Measurements from ENCODE around the gene SRGAP1. TPM values are rescaled to one million over a fixed set of nuclear protein-coding genes. Genes with fewer than 3 reads are reported as not detected.

Gene SRGAP1
- total RNA-seq, 4 donors from 2014 or later = 7.6 to 17.5 (median 14.6) TPM

DNA sequence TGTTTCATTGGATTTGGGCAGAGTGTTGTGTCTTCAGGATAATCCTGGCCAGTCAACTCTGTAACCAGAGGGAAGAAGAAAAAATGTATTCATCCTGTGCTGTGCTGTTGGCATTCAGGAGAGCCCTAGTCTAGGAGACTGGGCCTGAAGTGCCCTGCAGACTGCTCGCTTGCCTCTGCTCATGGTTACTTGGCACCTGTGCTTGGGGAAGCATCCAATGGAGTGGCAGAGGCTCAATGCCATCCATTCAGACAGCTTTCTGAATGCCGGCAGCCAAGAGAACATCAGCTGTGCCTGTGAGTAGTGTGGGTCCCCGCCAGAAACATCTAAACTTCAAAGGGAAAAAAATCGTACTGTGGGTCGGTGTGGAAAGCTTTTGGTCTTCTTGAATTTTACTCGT is 124.2 kb downstream of the SRGAP1 start:
- DNase-seq (ENCODE audit: extremely low spot score) = no peak
- Histone ChIP-seq H3K36me3 (no peaks in the 10 kb centered on the region), H3K27me3 (no peaks in the 10 kb centered on the region), H3K4me3 (no peak overlapping the region), H3K9me3 (no peaks in the 10 kb centered on the region), H3K27ac (replicated peaks in 1 of 4) (no peak overlapping the region), H3K4me1 (peaks cover 0 to 21% (median 11%) of the 10 kb centered on the region in 4 donors)
- intact Hi-C loops (cut with DNase I) = no loop called here
- TF ChIP-seq POLR2A (IDR thresholded peaks at IDR 0.05; ENCODE audit: low read depth) (no peak), POLR2AphosphoS5 (IDR thresholded peaks at IDR 0.05) (no peak), EP300 (IDR thresholded peaks at IDR 0.05) (no peak)
- TF ChIP-seq, protein P1, sequence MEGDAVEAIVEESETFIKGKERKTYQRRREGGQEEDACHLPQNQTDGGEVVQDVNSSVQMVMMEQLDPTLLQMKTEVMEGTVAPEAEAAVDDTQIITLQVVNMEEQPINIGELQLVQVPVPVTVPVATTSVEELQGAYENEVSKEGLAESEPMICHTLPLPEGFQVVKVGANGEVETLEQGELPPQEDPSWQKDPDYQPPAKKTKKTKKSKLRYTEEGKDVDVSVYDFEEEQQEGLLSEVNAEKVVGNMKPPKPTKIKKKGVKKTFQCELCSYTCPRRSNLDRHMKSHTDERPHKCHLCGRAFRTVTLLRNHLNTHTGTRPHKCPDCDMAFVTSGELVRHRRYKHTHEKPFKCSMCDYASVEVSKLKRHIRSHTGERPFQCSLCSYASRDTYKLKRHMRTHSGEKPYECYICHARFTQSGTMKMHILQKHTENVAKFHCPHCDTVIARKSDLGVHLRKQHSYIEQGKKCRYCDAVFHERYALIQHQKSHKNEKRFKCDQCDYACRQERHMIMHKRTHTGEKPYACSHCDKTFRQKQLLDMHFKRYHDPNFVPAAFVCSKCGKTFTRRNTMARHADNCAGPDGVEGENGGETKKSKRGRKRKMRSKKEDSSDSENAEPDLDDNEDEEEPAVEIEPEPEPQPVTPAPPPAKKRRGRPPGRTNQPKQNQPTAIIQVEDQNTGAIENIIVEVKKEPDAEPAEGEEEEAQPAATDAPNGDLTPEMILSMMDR (IDR thresholded peaks at IDR 0.05) = no peak
- WGBS = 86% methylated on average over 6 of the region's 6 CpGs

DNA sequence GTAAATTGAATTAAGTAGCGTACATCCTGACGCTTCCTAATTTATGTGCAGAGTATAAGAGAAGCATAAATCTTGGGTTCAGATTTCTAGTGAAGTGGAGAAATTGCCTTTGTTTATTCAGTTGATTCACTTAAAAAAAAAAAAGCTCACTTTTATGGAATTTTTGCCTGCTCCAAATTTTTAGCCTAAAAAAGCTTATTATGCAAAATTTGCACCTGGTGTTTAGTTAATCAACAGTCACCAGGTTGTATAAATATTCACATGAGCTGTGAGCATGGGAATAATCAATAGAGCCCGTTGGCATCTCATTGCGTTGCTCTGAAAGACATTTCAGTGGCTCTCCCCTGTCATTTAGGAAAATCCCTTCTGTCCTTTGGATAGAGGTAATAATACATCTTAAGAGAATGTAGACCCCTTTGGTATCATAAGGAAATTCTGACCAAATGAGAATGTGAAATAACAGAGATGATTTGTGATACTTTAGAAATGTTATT is 132.4 kb downstream of the SRGAP1 start:
- Histone ChIP-seq H3K36me3 (no peaks in the 10 kb centered on the region), H3K4me3 (no peak overlapping the region), H3K27ac (replicated peaks in 1 of 4) (no peak overlapping the region), H3K4me1 (peaks cover 4 to 8% (median 6%) of the 10 kb centered on the region in 4 donors), H3K9me3 (no peaks in the 10 kb centered on the region), H3K27me3 (no peaks in the 10 kb centered on the region)
- WGBS = 94% methylated on average over 4 of the region's 4 CpGs
- DNase-seq (ENCODE audit: extremely low spot score) = no peak
- intact Hi-C loops (cut with DNase I) = no loop called here
- TF ChIP-seq POLR2A (IDR thresholded peaks at IDR 0.05; ENCODE audit: low read depth) (no peak), POLR2AphosphoS5 (IDR thresholded peaks at IDR 0.05) (no peak), EP300 (IDR thresholded peaks at IDR 0.05) (no peak)
- TF ChIP-seq, protein P1 (IDR thresholded peaks at IDR 0.05) = no peak

DNA sequence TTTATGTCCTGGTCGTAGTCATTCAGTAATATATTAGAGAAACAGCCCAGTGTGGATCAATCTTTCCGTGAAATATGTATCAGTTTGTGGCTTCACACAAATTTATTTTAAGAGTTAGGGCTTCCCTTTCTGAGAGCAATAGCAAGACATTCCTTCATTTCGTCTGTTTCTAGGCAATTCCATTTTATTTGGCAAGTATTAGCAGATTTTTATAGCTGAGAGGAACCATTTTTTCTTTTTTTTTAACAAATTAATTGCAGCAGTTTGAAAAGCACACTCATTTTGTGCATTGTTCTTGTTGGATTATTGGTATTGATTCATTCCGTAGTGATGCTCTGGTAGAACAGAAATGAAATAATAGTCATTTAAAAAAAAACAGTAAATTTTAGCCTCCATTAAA is 132.9 kb downstream of the SRGAP1 start:
- Histone ChIP-seq H3K27me3 (no peaks in the 10 kb centered on the region), H3K27ac (replicated peaks in 1 of 4) (no peak overlapping the region), H3K36me3 (no peaks in the 10 kb centered on the region), H3K9me3 (no peaks in the 10 kb centered on the region), H3K4me3 (no peak overlapping the region), H3K4me1 (peaks cover 4 to 13% (median 11%) of the 10 kb centered on the region in 4 donors)
- no peak for DNase-seq (ENCODE audit: extremely low spot score)
- 77% methylated on average over 4 of the region's 4 CpGs for WGBS
- intact Hi-C loops (cut with DNase I) = no loop called here
- TF ChIP-seq, protein P1 (IDR thresholded peaks at IDR 0.05) = no peak

DNA sequence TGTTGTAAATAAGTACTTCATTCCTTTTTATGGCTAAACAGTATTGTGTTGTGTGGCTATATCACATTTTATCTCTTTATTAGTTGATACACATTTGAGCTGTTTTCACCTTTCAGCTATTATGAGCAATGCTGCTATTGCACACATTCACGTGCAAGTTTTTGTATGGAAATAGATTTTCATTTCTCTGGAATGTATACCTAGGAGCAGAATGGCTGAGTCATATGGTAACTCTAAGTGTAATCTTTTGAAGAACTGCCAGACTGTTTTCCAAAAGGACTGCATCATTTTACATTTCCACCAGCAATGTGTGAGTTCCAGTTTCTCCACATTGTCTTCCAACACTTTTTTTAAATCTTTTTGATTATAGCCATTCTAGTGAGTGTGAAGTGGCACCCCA is 134.0 kb downstream of the SRGAP1 start:
- H3K27me3 ChIP-seq = no peaks in the 10 kb centered on the region
- no peaks in the 10 kb centered on the region for H3K9me3 ChIP-seq
- peaks cover 4 to 24% (median 22%) of the 10 kb centered on the region in 4 donors for H3K4me1 ChIP-seq
- TF ChIP-seq POLR2AphosphoS5 (IDR thresholded peaks at IDR 0.05) = no peak
- TF ChIP-seq, protein P1 (IDR thresholded peaks at IDR 0.05) = no peak
- TF ChIP-seq POLR2A (IDR thresholded peaks at IDR 0.05; ENCODE audit: low read depth) = no peak
- no peak for TF ChIP-seq EP300 (IDR thresholded peaks at IDR 0.05)
- H3K36me3 ChIP-seq = no peaks in the 10 kb centered on the region
- intact Hi-C loops (cut with DNase I) = no loop called here
- no peak overlapping the region for H3K27ac ChIP-seq (replicated peaks in 1 of 4)
- H3K4me3 ChIP-seq = no peak overlapping the region
- WGBS = 48% methylated on average over 1 of the region's 1 CpG
- no peak for DNase-seq (ENCODE audit: extremely low spot score)

DNA sequence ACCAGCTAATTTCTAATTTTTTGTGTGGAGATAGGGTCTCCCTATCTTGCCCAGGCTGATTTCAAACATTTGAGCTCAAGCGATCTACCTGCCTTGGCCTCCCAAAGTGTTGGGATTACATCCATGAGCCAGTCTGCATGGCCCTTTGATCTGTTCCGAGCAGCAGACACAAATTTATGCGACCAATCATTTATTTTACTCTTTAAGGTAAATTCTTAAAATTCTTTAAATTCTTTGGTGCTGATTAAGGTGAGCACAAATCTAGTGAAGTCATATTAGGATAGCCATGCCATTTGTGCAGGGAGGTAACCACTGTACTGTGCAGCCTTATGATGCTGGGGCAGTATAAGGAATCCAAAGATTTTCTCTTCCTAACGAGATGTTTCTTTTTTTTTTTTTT is 135.7 kb downstream of the SRGAP1 start:
- no peak overlapping the region for H3K27ac ChIP-seq (replicated peaks in 1 of 4)
- H3K36me3 ChIP-seq = peaks cover 0 to 2% (median 0%) of the 10 kb centered on the region in 4 donors
- WGBS = 92% methylated on average over 4 of the region's 4 CpGs
- TF ChIP-seq EP300 (IDR thresholded peaks at IDR 0.05) (no peak), POLR2A (IDR thresholded peaks at IDR 0.05; ENCODE audit: low read depth) (no peak)
- TF ChIP-seq, protein P1 (IDR thresholded peaks at IDR 0.05) = no peak
- DNase-seq (ENCODE audit: extremely low spot score) = no peak
- no peaks in the 10 kb centered on the region for H3K27me3 ChIP-seq
- intact Hi-C loops (cut with DNase I) = no loop called here
- H3K4me3 ChIP-seq = no peak overlapping the region
- H3K9me3 ChIP-seq = no peaks in the 10 kb centered on the region
- H3K4me1 ChIP-seq = peaks cover 4 to 24% (median 22%) of the 10 kb centered on the region in 4 donors
